Astrocyte (in vitro differentiated cells and primary cell): ENCODE data around the gene SARNP.

Source experiments
- CTCF ChIP-seq: IDR thresholded peaks from 2 replicates; pipeline ENCODE4 v1.5.1; 2011; ENCODE audit warnings: low read depth, mild to moderate bottlenecking, inconsistent platforms, low read length, moderate library complexity; ENCODE audit not compliant: insufficient read depth
- EZH2 ChIP-seq: IDR thresholded peaks from 2 replicates; pipeline ENCODE4 v1.6.1; 2012; ENCODE audit warnings: mild to moderate bottlenecking, low read length, inconsistent platforms; ENCODE audit not compliant: insufficient read depth

- TF ChIP-seq CTCF (no peak), EZH2 (no peak)
These were observed 54.9 kb downstream of the SARNP start for GRCh38 chr12:55762646-55763045.
